GM19468 (cell line): Measurements from ENCODE around the gene ITIH2.
"Not testable (repeated sequence)": the region's sequence is repeated elsewhere in the genome, so short reads cannot be mapped to it uniquely, and the experiment has no call there.

Source experiments
- ATAC-seq: cut with Tn5 transposase; IDR thresholded peaks from one replicate; pipeline ENCODE4 v1.9.1; 2021; ENCODE audit warnings: mild to moderate bottlenecking, moderate library complexity, moderate number of reproducible peaks; ENCODE audit not compliant: unreplicated experiment; ENCODE audit errors: extremely low read depth

Gene ITIH2

GRCh38 chr10:7703140-7703539, at the start of gene ITIH2:
Gene ITIH2 (plus strand): TSS chr10:7703316. CDS start chr10:7703435, 119 bp downstream.
- ATAC-seq: no peak

GRCh38 chr10:7657079-7657478, 46.0 kb upstream of the ITIH2 start:
- not testable (repeated sequence) for ATAC-seq

GRCh38 chr10:7657552-7657951, 45.6 kb upstream of the ITIH2 start:
- ATAC-seq: no peak

- ATAC-seq: no peak
Measured at GRCh38 chr10:7659560-7659959, 43.6 kb upstream of the ITIH2 start.

- ATAC-seq: no peak
Measured at GRCh38 chr10:7662522-7662921, 40.6 kb upstream of the ITIH2 start.

- no peak for ATAC-seq
Measured at GRCh38 chr10:7664707-7665106, 38.4 kb upstream of the ITIH2 start.

- ATAC-seq: no peak
Measured at GRCh38 chr10:7665767-7666166, 37.3 kb upstream of the ITIH2 start.

GRCh38 chr10:7666253-7667023, 36.7 kb upstream of the ITIH2 start, which contains the start of gene ITIH5:
Gene ITIH5 (minus strand): TSS chr10:7666966. CDS start chr10:7666892, 74 bp downstream.
- no peak for ATAC-seq

GRCh38 chr10:7667262-7668141, 35.6 kb upstream of the ITIH2 start:
- ATAC-seq: no peak

GRCh38 chr10:7670157-7670556, 33.0 kb upstream of the ITIH2 start:
- no peak for ATAC-seq

- ATAC-seq: no peak
Measured at GRCh38 chr10:7672341-7673134, 30.6 kb upstream of the ITIH2 start.

GRCh38 chr10:7679256-7679655, 23.9 kb upstream of the ITIH2 start:
- ATAC-seq: no peak

- not testable (repeated sequence) for ATAC-seq
Measured at GRCh38 chr10:7680078-7680477, 23.0 kb upstream of the ITIH2 start.

GRCh38 chr10:7686351-7687171, 16.6 kb upstream of the ITIH2 start:
- ATAC-seq: no peak

GRCh38 chr10:7687228-7687907, 15.7 kb upstream of the ITIH2 start:
- peak; percentile 60 for ATAC-seq

GRCh38 chr10:7689591-7689990, 13.5 kb upstream of the ITIH2 start:
- no peak for ATAC-seq

GRCh38 chr10:7690885-7691597, 12.1 kb upstream of the ITIH2 start:
- ATAC-seq: not testable (repeated sequence)

- not testable (repeated sequence) for ATAC-seq
Measured at GRCh38 chr10:7692368-7692767, 10.7 kb upstream of the ITIH2 start.
